Sciatic nerve (tissue), 2 donors: Measurements from ENCODE around the gene MTA3. TPM values are rescaled to one million over a fixed set of nuclear protein-coding genes. Genes with fewer than 3 reads are reported as not detected.

Source experiments
- ATAC-seq: fragments of 200-7000 bp; cut with Tn5 transposase; one replicate; pipeline ENCODE4 v1.9.1; 2020; ENCODE audit warnings: mild to moderate bottlenecking, moderate library complexity
- DNase-seq: peaks from one replicate; pipeline ENCODE4 v3.0.0-alpha.2; 2020; ENCODE audit warnings: low spot score
- intact Hi-C: fragments of 100-400 bp; cut with DNase I; formaldehyde crosslinking; loops from one replicate; pipeline ENCODE4 v1.14.2; 2022
- total RNA-seq: library from RNA; stranded (reverse); fragmentation: NEBNext Ultra II Directional; extraction: Animal tissue kit (Norgen Biotek cat#: 25700); gene quantifications from one replicate; pipeline ENCODE4 v1.2.1, GENCODE V29; 2021
- donor health status: DM: no; HTN: no; CAD: no.
- donor health status: DM: no; HTN: no; CAD: no.

The MTA3 gene
- total RNA-seq, 1 donor from 2014 or later = 59.6 TPM

- DNase-seq (no peak), ATAC-seq (no peak)
- intact Hi-C loops = no loop called here
Observed at GRCh38 chr2:42791606-42792005, 223.2 kb downstream of the MTA3 start.

- DNase-seq = no peak
- intact Hi-C loops = no loop called here
- ATAC-seq = peak; percentile 4
Observed at GRCh38 chr2:42792087-42792582, 223.7 kb downstream of the MTA3 start.

- peak; percentile 84 for ATAC-seq
- intact Hi-C loops = no loop called here
- peak; percentile 81 for DNase-seq
Observed at GRCh38 chr2:42792583-42793333, 224.3 kb downstream of the MTA3 start, which contains the start of gene HAAO. TSS of gene HAAO (minus strand) at chr2:42792583. CDS start at chr2:42792536, 47 bp downstream.

- peak; percentile 44 for ATAC-seq
Observed at GRCh38 chr2:42793334-42794270, 225.2 kb downstream of the MTA3 start.

GRCh38 chr2:42794271-42795046 lies 226.0 kb downstream of the MTA3 start:
- no peak for DNase-seq
- ATAC-seq = peak; percentile 18
- intact Hi-C loops = no loop called here

More at GRCh38 chr2:42793334-42794270, 225.2 kb downstream of the MTA3 start:
- intact Hi-C loops = no loop called here
- DNase-seq = no peak

GRCh38 chr2:42795275-42795674 lies 226.8 kb downstream of the MTA3 start:
- DNase-seq (no peak), ATAC-seq (no peak)
- intact Hi-C loops = no loop called here

GRCh38 chr2:42795841-42796301 lies 227.4 kb downstream of the MTA3 start:
- DNase-seq = no peak
- intact Hi-C loops = no loop called here
- peak; percentile 12 for ATAC-seq

GRCh38 chr2:42796427-42797248 lies 228.2 kb downstream of the MTA3 start:
- ATAC-seq (no peak), DNase-seq (no peak)
- intact Hi-C loops = no loop called here

GRCh38 chr2:42797281-42797680 lies 228.8 kb downstream of the MTA3 start:
- ATAC-seq (no peak), DNase-seq (no peak)
- intact Hi-C loops = no loop called here

- intact Hi-C loops = no loop called here
- no peak for ATAC-seq
Observed at GRCh38 chr2:42799881-42800280, 231.4 kb downstream of the MTA3 start.

GRCh38 chr2:42800461-42800962 lies 232.1 kb downstream of the MTA3 start:
- DNase-seq = no peak
- no peak for ATAC-seq
- intact Hi-C loops = no loop called here

More at GRCh38 chr2:42799881-42800280, 231.4 kb downstream of the MTA3 start:
- DNase-seq = no peak

- intact Hi-C loops = no loop called here
- ATAC-seq (peak; percentile 77), DNase-seq (no peak)
Observed at GRCh38 chr2:42800981-42801380, 232.5 kb downstream of the MTA3 start.

GRCh38 chr2:42801381-42801780 lies 232.9 kb downstream of the MTA3 start:
- intact Hi-C loops = no loop called here
- peak; percentile 31 for ATAC-seq
- DNase-seq = no peak

- no peak for ATAC-seq
Observed at GRCh38 chr2:42802150-42802549, 233.7 kb downstream of the MTA3 start.

GRCh38 chr2:42804338-42804737 lies 235.9 kb downstream of the MTA3 start:
- ATAC-seq = no peak
- intact Hi-C loops = no loop called here

More at GRCh38 chr2:42802150-42802549, 233.7 kb downstream of the MTA3 start:
- intact Hi-C loops = no loop called here
- DNase-seq = no peak

GRCh38 chr2:42804891-42805290 lies 236.5 kb downstream of the MTA3 start:
- intact Hi-C loops = no loop called here
- DNase-seq (no peak), ATAC-seq (no peak)

More at GRCh38 chr2:42804338-42804737, 235.9 kb downstream of the MTA3 start:
- no peak for DNase-seq
